ENCODE measurements around the gene USH2A. TPM values are rescaled to one million over a fixed set of nuclear protein-coding genes. Genes with fewer than 3 reads are reported as not detected.

Gene USH2A
- total RNA-seq, 4 donors from 2014 or later: 0.14 TPM; not detected in 3

DNA sequence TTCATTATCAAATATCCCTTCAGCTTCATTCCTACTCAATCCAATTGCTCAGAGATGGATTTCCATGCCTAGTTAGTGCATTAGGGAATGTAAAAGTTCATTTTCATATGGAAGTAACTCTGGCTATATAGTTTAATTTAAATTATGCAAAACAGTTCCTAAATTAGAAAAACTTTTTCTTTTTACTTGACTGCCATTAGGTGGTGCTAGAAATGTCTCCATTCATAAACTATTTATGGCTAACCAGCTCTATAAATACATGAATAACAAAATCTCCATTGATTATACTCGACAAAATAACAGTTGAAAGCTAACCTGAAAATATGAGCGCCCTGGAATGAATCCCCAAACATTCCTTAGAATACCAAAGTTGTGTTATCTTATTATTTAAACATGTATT lies 311.4 kb downstream of the USH2A start:
- intact Hi-C loops (cut with DNase I; ENCODE audit: low total_unique reads): no loop called here
- no peaks in the 10 kb centered on the region for H3K36me3 ChIP-seq
- no peaks in the 10 kb centered on the region for H3K4me1 ChIP-seq
- DNase-seq: no peak
- peaks cover 0 to 4% of the 10 kb centered on the region in 2 donors for H3K27me3 ChIP-seq
- no peak overlapping the region for H3K4me3 ChIP-seq
- H3K9me3 ChIP-seq: no peaks in the 10 kb centered on the region
- no peak overlapping the region for H3K27ac ChIP-seq
- no peak for TF ChIP-seq POLR2A (IDR thresholded peaks at IDR 0.05)
- TF ChIP-seq, protein P1, sequence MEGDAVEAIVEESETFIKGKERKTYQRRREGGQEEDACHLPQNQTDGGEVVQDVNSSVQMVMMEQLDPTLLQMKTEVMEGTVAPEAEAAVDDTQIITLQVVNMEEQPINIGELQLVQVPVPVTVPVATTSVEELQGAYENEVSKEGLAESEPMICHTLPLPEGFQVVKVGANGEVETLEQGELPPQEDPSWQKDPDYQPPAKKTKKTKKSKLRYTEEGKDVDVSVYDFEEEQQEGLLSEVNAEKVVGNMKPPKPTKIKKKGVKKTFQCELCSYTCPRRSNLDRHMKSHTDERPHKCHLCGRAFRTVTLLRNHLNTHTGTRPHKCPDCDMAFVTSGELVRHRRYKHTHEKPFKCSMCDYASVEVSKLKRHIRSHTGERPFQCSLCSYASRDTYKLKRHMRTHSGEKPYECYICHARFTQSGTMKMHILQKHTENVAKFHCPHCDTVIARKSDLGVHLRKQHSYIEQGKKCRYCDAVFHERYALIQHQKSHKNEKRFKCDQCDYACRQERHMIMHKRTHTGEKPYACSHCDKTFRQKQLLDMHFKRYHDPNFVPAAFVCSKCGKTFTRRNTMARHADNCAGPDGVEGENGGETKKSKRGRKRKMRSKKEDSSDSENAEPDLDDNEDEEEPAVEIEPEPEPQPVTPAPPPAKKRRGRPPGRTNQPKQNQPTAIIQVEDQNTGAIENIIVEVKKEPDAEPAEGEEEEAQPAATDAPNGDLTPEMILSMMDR (IDR thresholded peaks at IDR 0.05): no peak

DNA sequence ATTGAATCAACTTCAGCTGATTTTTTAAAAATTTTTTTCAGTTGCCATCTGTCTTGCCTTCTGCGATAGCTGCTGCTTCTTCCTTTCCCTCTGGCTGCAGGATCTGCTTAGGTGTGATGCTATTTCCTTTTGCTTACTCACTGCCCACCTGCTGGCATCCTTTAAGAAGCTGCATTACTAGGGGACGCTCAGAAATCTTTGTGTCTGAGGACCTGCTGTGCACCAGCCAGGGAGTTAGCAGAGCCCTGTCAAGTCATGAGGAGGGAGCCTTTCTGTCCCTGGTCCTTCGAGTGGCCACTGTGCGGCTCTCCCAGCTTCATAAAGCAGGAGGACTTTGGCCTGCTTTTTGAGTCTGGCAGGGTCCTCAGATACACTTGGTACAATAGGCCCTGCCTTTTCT lies 327.8 kb downstream of the USH2A start:
- no peaks in the 10 kb centered on the region for H3K4me1 ChIP-seq
- H3K27me3 ChIP-seq: no peaks in the 10 kb centered on the region
- H3K9me3 ChIP-seq: no peaks in the 10 kb centered on the region
- intact Hi-C loops (cut with DNase I; ENCODE audit: low total_unique reads): no loop called here
- H3K27ac ChIP-seq: no peak overlapping the region
- TF ChIP-seq POLR2A (IDR thresholded peaks at IDR 0.05): no peak
- TF ChIP-seq, protein P1 (IDR thresholded peaks at IDR 0.05): no peak
- no peaks in the 10 kb centered on the region for H3K36me3 ChIP-seq
- no peak overlapping the region for H3K4me3 ChIP-seq
- no peak for DNase-seq

DNA sequence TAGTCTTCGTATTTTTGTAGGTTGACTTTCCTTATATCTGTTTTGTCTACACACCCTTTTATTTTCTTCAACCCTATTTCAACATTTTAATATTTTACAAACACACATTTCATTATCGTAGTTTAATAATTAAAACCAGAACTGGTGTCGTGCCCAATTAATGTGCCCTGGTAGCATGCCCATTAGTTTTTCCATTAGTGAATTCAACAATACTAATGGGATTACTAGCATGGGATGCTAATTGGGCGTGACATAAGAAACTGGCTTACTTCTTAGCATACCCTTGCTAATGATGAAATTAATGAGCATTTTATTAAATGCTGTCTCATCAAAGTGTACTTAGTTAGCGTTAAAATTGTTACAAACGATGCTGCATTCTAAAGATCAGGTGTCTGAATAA lies 332.7 kb downstream of the USH2A start:
- H3K4me3 ChIP-seq: no peak overlapping the region
- no peak overlapping the region for H3K27ac ChIP-seq
- intact Hi-C loops (cut with DNase I; ENCODE audit: low total_unique reads): no loop called here

DNA sequence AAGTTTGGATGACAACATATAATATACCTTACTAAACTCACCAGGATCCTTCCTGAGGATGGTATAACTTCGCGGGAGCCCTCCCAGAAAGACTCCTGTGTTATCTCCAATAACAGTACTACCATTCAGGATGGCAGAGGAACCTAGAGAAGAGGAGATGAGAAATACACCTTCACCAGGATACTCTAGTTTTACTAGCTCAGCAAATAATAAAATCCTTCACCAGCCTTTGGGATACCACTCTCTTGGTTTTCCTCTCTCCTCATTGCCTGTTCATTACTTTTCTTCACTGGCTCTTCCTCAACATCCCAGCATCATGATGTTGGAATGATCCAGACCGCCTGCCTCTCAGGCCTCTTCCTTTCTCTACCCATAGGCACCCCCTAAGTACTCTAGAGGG lies 336.6 kb downstream of the USH2A start:
- no peak overlapping the region for H3K4me3 ChIP-seq
- H3K9me3 ChIP-seq: no peaks in the 10 kb centered on the region
- no peaks in the 10 kb centered on the region for H3K36me3 ChIP-seq
- no peak overlapping the region for H3K27ac ChIP-seq
- intact Hi-C loops (cut with DNase I; ENCODE audit: low total_unique reads): no loop called here
- TF ChIP-seq, protein P1 (IDR thresholded peaks at IDR 0.05): no peak
- TF ChIP-seq POLR2A (IDR thresholded peaks at IDR 0.05): no peak
- H3K27me3 ChIP-seq: no peaks in the 10 kb centered on the region
- H3K4me1 ChIP-seq: no peaks in the 10 kb centered on the region
- no peak for DNase-seq

More for the DNA sequence above, 332.7 kb downstream of the USH2A start:
- H3K27me3 ChIP-seq: no peaks in the 10 kb centered on the region
- no peaks in the 10 kb centered on the region for H3K36me3 ChIP-seq
- H3K4me1 ChIP-seq: no peaks in the 10 kb centered on the region
- no peaks in the 10 kb centered on the region for H3K9me3 ChIP-seq
- TF ChIP-seq, protein P1 (IDR thresholded peaks at IDR 0.05): no peak
- TF ChIP-seq POLR2A (IDR thresholded peaks at IDR 0.05): no peak
- DNase-seq: no peak

DNA sequence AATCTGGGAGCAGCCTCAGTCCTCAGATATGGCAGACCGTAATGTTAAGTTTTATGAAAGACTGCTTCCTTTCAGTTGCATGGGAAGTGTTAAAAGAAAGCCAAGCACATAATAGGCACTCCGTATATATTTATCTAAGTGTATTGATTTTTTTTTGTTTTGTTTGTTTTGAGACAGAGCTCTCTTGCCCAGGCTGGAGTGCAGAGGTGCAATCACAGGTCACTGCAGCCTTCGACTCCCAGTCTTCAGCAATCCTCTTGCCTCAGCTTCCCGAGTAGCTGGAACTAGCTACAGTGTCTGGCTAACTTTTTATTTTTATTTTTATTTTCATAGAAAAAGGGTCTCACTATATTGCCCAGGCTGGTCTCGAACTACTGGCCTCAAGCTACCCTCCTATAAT lies 341.8 kb downstream of the USH2A start:
- H3K36me3 ChIP-seq: no peaks in the 10 kb centered on the region
- no peaks in the 10 kb centered on the region for H3K9me3 ChIP-seq
- H3K27ac ChIP-seq: no peak overlapping the region
- TF ChIP-seq, protein P1 (IDR thresholded peaks at IDR 0.05): no peak
- TF ChIP-seq POLR2A (IDR thresholded peaks at IDR 0.05): no peak
- no peaks in the 10 kb centered on the region for H3K27me3 ChIP-seq
- intact Hi-C loops (cut with DNase I; ENCODE audit: low total_unique reads): no loop called here
- H3K4me3 ChIP-seq: no peak overlapping the region
- no peak for DNase-seq
- H3K4me1 ChIP-seq: no peaks in the 10 kb centered on the region
